CD4-positive, alpha-beta T cell (primary cell): ENCODE measurements around the gene TMEM269. TPM values are rescaled to one million over a fixed set of nuclear protein-coding genes. Genes with fewer than 3 reads are reported as not detected.

Experiments
- ATAC-seq: fragments of 200-7000 bp; cut with Tn5 transposase; one replicate; pipeline ENCODE4 v1.10.0; 2022; ENCODE audit warnings: mild to moderate bottlenecking; ENCODE audit not compliant: poor library complexity
- CTCF ChIA-PET: fragments of 350-600 bp; sonication (Branson Sonifier 250); formaldehyde crosslinking; loops from one replicate; lab custom pipeline; 2021; ENCODE audit warnings: antibody characterized with exemption, inconsistent platforms; lab: Charles Lee
- POLR2A ChIA-PET: fragments of 350-600 bp; sonication (Branson Sonifier 250); formaldehyde crosslinking; loops from one replicate; lab custom pipeline; 2021; ENCODE audit warnings: antibody characterized with exemption, inconsistent platforms; lab: Charles Lee
- DNase-seq, 14 experiments: peaks; one replicate each; pipeline ENCODE4 v3.0.0-alpha.2; 2013 to 2020; ENCODE audit warnings: mixed read lengths in 2 of 14
- H3K27ac ChIP-seq, 2 donors: one replicate each; pipeline versions ENCODE4 v1.5.1 to v1.7.0; 2013; ENCODE audit warnings: low read length in 2 of 2, low read depth in 1 of 2, mild to moderate bottlenecking in 1 of 2
- H3K27me3 ChIP-seq, 2 experiments: 1 replicate in 1 of 2; 2 replicates in 1 of 2; pipeline versions ENCODE4 v1.6.1 to v1.7.0; 2013; ENCODE audit warnings: low read length in 2 of 2, control low read depth in 1 of 2, mild to moderate bottlenecking in 1 of 2, moderate library complexity in 1 of 2; ENCODE audit not compliant: insufficient read depth in 2 of 2, control insufficient read depth in 1 of 2
- H3K36me3 ChIP-seq: one replicate; pipeline ENCODE4 v1.6.1; 2013; ENCODE audit warnings: low read length, control low read depth; ENCODE audit not compliant: insufficient read depth
- H3K4me1 ChIP-seq: one replicate; pipeline ENCODE4 v1.6.1; 2013; ENCODE audit warnings: low read length, control low read depth; ENCODE audit not compliant: insufficient read depth
- H3K4me3 ChIP-seq: one replicate; pipeline ENCODE4 v1.5.1; 2013; ENCODE audit warnings: mild to moderate bottlenecking, low read length, moderate library complexity
- H3K9me3 ChIP-seq, 2 experiments: 1 replicate in 1 of 2; 2 replicates in 1 of 2; pipeline versions ENCODE4 v1.6.1 to v1.7.0; 2013; ENCODE audit warnings: low read length in 2 of 2, mild to moderate bottlenecking in 2 of 2, control low read depth in 1 of 2, moderate library complexity in 1 of 2; ENCODE audit not compliant: control insufficient read depth in 1 of 2, insufficient read depth in 1 of 2
- H3K27ac Mint-ChIP-seq: one replicate; pipeline ENCODE4 v1.8.0; 2020; ENCODE audit warnings: mixed read lengths
- H3K27me3 Mint-ChIP-seq: one replicate; pipeline ENCODE4 v1.8.0; 2021; ENCODE audit warnings: mixed read lengths
- H3K36me3 Mint-ChIP-seq: one replicate; pipeline ENCODE4 v1.8.0; 2021; ENCODE audit warnings: low read depth, mixed read lengths
- H3K4me1 Mint-ChIP-seq: one replicate; pipeline ENCODE4 v1.8.0; 2021; ENCODE audit warnings: low read depth, mixed read lengths
- H3K4me3 Mint-ChIP-seq: one replicate; pipeline ENCODE4 v1.8.0; 2020; ENCODE audit warnings: mild to moderate bottlenecking, mixed read lengths
- H3K9me3 Mint-ChIP-seq: one replicate; pipeline ENCODE4 v1.8.0; 2020; ENCODE audit warnings: mixed read lengths
- CTCF ChIP-seq: fragments of 200-600 bp; IDR thresholded peaks from one replicate; pipeline ENCODE4 v1.8.0; 2022; ENCODE audit warnings: antibody characterized with exemption, mild to moderate bottlenecking
- intact Hi-C, 2 experiments: fragments of 100-400 bp; cut with DNase I in 1 of 2; cut with micrococcal nuclease in 1 of 2; formaldehyde crosslinking; loops; one replicate each; pipeline versions ENCODE4 v1.15.1 to v1.9.0; 2023 to 2025; cut with DNase I, micrococcal nuclease
- total RNA-seq, 174 experiments: library from RNA in 2 of 174; stranded (reverse) in 2 of 174; gene quantifications; one replicate each; pipeline ENCODE4 v1.2.3 and lab custom pipeline; 2021 to 2026

Gene TMEM269
- total RNA-seq, 2 experiments from 2014 or later, result 0.60 to 1.1 TPM

GRCh38 chr1:42821690-42822089 lies 36.9 kb downstream of the TMEM269 start:
- no peak for ATAC-seq
- DNase-seq, result no peak
- H3K9me3 Mint-ChIP-seq, result no peaks in the 10 kb centered on the region
- intact Hi-C loops, result no loop called here
- CTCF ChIA-PET, result interaction anchor here (0.6 to 0.7 kb wide), 2 partner anchors 97 to 252 kb away, joined by 3 read pairs; no protein-coding TSS in a partner anchor
- H3K36me3 ChIP-seq, result no peaks in the 10 kb centered on the region
- H3K4me1 Mint-ChIP-seq, result peaks cover 15% of the 10 kb centered on the region
- H3K36me3 Mint-ChIP-seq, result no peaks in the 10 kb centered on the region
- H3K27ac Mint-ChIP-seq, result no peak overlapping the region
- POLR2A ChIA-PET, result no interaction called here
- no peak for TF ChIP-seq CTCF
- H3K27ac ChIP-seq, result no peak overlapping the region
- H3K4me3 ChIP-seq, result no peak overlapping the region
- H3K27me3 ChIP-seq, result no peaks in the 10 kb centered on the region
- no peaks in the 10 kb centered on the region for H3K9me3 ChIP-seq
- H3K4me1 ChIP-seq, result peaks cover under 1% of the 10 kb centered on the region
- no peaks in the 10 kb centered on the region for H3K27me3 Mint-ChIP-seq
- H3K4me3 Mint-ChIP-seq, result no peak overlapping the region

- ATAC-seq (no peak), DNase-seq (no peak)
- no peaks in the 10 kb centered on the region for H3K27me3 Mint-ChIP-seq
- H3K27ac Mint-ChIP-seq, result no peak overlapping the region
- CTCF ChIA-PET, result no interaction called here
- TF ChIP-seq CTCF, result no peak
- intact Hi-C loops, result no loop called here
- no peak overlapping the region for H3K4me3 ChIP-seq
- no peaks in the 10 kb centered on the region for H3K36me3 Mint-ChIP-seq
- no peaks in the 10 kb centered on the region for H3K27me3 ChIP-seq
- no peak overlapping the region for H3K4me3 Mint-ChIP-seq
- H3K36me3 ChIP-seq, result no peaks in the 10 kb centered on the region
- no peaks in the 10 kb centered on the region for H3K4me1 ChIP-seq
- POLR2A ChIA-PET, result no interaction called here
- H3K27ac ChIP-seq, result no peak overlapping the region
- H3K4me1 Mint-ChIP-seq, result peaks cover 8% of the 10 kb centered on the region
- H3K9me3 Mint-ChIP-seq, result no peaks in the 10 kb centered on the region
- H3K9me3 ChIP-seq, result no peaks in the 10 kb centered on the region
Observed at GRCh38 chr1:42822800-42823392, 38.1 kb downstream of the TMEM269 start.

- POLR2A ChIA-PET, result no interaction called here
Observed at GRCh38 chr1:42824481-42825035, 39.8 kb downstream of the TMEM269 start.

More at GRCh38 chr1:42824481-42825035, 39.8 kb downstream of the TMEM269 start:
- ATAC-seq (no peak), DNase-seq (no peak)
- H3K36me3 Mint-ChIP-seq, result no peaks in the 10 kb centered on the region
- intact Hi-C loops, result no loop called here
- no peak overlapping the region for H3K4me3 Mint-ChIP-seq
- Histone ChIP-seq H3K4me1 (no peaks in the 10 kb centered on the region), H3K4me3 (no peak overlapping the region), H3K27me3 (no peaks in the 10 kb centered on the region), H3K27ac (no peak overlapping the region), H3K9me3 (no peaks in the 10 kb centered on the region), H3K36me3 (no peaks in the 10 kb centered on the region)
- no peaks in the 10 kb centered on the region for H3K9me3 Mint-ChIP-seq
- CTCF ChIA-PET, result no interaction called here
- H3K4me1 Mint-ChIP-seq, result peaks cover 5% of the 10 kb centered on the region
- no peak for TF ChIP-seq CTCF
- H3K27ac Mint-ChIP-seq, result no peak overlapping the region
- H3K27me3 Mint-ChIP-seq, result no peaks in the 10 kb centered on the region
